Renal cortex interstitium (tissue), 11 donors: ENCODE data around the gene UQCRC1. TPM values are rescaled to one million over a fixed set of nuclear protein-coding genes. Genes with fewer than 3 reads are reported as not detected.

Experiments
- DNase-seq, 11 donors: peaks; one replicate each; pipeline ENCODE4 v3.0.0-alpha.2; 2013; ENCODE audit warnings: low read depth in 9 of 11, low spot score in 4 of 11; ENCODE audit errors: extremely low read depth in 1 of 11
- polyA plus RNA-seq, 3 donors: library from polyadenylated mRNA; unstranded; fragments of 120-200 nt; gene quantifications; one replicate each; pipeline ENCODE4 v1.2.1, GENCODE V29; 2013; ENCODE audit not compliant: insufficient read length in 3 of 3

UQCRC1 gene
- polyA plus RNA-seq, 3 donors = 268 to 311 (median 285) TPM

DNA sequence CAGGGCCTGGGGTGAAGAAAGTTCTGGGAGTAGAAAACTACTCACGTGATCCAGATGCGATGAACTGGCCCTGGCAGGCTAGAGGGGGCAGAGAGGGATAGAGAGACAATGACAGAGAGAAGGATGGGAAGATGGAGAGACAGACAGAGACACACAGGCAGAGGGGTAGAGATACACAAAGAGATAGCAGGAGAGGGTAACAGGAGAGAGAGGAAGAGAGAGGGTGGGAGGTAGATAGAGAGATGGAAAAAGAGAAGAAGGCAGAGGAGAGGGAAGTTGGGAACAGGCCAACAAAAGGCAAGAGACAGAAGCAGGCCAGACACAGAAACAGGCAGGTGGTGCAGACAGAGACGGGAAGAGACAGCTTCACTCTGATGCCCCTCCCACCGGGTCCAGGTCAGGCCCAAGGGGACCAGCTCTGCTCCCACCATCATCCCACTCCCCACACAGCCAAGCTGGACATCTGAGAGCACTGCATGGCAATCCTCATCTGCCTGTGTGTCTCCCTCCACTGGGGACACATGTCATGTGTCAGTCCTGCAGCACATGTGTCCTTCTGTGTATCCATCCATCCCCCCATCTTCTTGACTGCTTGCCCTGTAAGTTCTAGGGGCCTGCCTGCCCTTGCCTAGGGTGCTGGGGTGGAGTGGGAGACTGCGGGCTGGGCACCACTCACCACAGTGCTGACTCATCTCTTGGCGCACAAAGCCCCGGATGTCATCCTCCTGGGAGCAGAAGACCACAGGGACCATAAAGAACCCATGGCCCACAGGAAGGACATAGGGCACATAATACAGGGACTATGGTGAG is 43.6 kb downstream of the UQCRC1 start:
- DNase-seq = no peak

- no peak for DNase-seq
Measured at GRCh38 chr3:48565186-48565585, 44.3 kb downstream of the UQCRC1 start.

GRCh38 chr3:48564667-48565066 is 44.8 kb downstream of the UQCRC1 start:
- no peak for DNase-seq

- DNase-seq = no peak
Measured at GRCh38 chr3:48564022-48564421, 45.4 kb downstream of the UQCRC1 start.

DNA sequence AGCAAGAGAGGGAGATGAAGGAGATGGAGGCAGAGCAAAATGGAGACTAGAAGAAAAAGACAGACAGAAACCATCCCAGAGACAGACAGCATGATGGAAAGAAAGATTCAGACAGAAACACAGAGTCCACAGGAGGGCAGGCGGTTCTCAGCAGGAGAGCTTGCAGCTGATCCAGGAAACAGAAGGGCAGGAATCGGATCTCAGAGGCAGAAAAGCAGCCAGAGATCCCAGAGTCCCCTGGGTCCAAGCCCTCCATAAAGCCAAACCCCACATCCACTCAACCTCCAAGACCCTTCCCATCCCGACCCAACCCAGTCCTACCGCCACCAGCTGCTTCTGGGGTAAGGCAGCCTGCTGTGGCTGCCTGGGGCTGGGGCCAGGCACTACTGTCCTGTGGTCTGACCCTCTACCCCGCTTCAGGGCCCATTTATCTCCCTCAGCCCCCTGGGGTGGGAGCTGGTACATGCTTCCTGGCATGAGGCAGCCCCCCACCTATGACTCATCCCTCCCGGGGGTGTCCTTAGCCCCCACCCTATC is 46.0 kb downstream of the UQCRC1 start, which contains the start of gene UCN2:
Gene UCN2 (minus strand): TSS at position 400 of the 537 bp plus-strand sequence. CDS start 657 bp downstream, outside the sequence.
- no peak for DNase-seq

DNA sequence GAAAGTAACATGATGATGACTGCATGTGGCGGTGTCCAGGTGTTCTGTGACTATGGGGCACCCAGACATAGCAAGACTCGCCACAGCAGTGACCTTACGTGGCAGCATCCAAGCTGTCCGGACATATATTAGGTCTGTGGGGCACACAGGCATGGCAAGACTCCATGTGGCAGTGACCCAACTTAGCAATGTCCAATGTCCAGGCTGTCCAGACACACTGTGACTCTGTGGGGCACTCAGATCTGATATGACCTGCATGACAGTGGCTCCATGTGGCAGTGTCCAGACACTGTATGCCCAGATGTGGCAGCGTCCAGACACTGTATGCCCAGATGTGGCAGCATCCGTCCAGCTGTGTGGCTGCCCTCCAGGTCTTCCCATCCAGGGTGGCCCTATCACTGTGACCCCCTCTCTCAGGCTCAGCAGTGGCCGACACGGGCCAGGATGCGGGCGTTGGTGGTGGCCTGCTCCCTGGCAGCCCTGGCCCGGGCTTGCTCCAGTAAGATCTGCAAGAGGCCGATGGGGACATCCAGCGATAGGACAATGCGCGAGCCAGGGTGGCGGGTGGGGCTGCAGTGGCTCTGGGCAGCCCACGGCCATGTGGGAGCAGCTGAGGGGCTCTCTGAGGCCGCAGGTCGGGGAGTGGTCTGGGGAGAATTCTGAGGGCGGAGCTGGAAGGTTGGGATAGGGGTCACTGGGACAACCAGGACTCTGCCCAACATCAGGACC is 46.9 kb downstream of the UQCRC1 start:
- no peak for DNase-seq

DNA sequence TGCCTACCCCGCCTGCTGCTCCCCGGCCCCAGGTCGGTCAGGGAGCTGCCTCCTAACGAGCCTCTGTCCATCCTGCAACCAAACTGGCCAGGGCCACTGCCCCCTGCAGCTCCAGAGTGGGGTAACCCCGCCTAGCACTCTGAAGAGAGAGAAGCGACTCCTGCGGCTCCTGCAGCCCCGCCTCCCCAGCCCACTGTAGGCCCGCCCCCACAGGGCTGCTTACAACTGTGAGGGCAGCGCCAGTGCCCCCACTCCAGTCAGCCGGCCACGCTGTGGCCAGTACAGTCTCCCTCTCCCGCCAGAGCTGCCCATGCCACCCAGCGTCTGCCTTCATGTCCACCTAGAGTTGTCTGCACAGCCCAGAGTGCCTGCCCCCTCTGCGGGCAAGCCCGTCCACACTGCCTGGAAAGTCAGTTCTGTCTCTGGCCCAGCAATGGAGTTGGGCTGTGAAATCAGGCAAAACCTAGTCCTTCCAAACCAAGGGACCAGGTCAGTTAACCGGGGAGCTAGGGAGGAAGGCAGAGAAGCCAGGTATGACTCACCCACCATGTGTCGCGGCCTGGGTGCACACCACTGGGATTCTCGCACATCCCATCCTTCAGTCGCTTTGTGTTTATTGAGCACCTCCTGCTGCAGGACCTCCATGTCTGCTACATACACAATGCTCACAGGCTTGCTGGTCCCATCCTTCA is 48.3 kb downstream of the UQCRC1 start:
- DNase-seq = peak in 2 of 11 donors; percentile 28 to 43

GRCh38 chr3:48560648-48561018 is 48.8 kb downstream of the UQCRC1 start:
- no peak for DNase-seq

- no peak for DNase-seq
Measured at GRCh38 chr3:48558493-48559134, 50.8 kb downstream of the UQCRC1 start.

DNA sequence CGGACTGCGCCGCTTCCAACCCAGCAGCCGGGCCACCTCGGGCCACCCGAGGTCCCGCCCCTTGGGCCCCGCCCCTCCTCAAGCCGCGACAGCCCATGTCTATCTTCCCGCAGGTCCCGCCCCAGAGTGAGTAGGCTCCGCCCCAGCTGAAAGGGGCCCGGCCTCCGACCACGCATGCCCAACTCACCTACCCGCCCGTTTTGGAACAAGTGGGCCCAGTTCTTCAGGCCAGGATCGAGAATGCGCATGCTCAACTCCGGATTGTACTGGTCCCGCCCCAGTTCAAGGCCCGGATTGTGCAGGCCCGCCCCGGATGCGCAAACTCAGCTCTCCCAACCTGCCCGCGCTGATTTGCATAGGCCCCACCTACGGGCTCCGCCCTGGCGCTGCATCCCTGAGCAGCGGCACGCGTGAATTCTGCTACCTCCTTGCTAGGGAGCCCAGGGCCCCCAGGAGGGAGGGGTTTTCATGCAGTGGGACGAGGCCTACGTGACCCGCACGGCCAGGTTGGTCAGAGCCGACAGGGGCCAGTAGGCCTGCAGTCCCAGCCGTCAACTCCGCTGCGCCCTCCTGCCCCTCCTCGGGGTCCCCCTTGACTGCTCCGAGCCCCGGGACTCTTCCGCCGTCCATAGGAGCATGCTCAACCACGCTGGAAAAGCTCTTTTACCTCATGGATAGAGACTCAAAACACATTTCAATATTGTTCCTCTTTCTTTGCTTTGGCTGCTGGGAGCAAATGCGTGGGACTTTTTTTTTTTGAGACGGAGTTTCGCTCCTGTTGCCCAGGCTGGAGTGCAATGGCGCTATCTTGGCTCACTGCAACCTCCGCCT is 52.4 kb downstream of the UQCRC1 start, which contains the start of gene PFKFB4:
Gene PFKFB4 (minus strand): TSS at position 8 of the 831 bp plus-strand sequence. CDS start 26 bp downstream, outside the sequence.
- peak; percentile 95 to 99 (median 98) for DNase-seq

DNA sequence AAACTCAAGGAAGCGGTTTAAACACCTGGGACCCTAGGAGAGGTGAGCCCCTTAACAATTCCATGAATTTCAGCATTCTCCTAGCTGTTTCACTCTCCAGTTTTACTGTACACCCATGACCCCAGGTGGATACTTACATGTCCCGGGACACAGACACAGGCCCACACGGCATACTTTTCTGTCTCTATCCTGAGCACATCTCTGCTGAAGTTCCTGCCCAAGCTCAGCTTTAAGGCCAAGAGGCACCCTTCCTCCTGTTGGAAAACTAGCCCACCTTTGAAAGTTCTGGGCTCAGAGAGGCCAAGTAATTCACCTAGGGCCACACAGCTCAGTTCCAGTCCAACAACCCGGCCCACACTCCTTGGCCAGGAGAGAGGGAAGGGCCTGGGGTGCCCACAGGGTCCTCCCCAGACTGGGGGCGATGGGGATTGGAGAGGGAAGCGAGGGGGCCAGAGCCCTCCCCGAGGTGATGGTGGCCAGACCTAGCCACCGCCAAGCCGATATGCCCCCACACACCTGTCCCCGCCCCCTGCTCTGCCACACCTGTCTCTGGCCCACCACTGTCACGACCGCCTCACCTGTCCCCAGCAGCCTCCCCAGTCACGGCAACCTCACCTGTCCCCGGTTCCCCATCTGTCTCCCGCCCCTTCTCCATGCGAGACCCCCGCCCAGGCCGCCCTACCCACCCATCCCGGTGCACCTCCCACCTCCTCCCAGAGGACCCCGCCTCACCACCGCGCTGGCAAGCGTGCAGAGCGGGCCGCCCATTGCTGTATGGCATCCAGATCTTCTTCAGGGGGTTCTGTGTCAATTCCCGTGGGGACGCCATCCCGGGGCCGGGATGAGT is 53.3 kb downstream of the UQCRC1 start:
- DNase-seq = no peak

DNA sequence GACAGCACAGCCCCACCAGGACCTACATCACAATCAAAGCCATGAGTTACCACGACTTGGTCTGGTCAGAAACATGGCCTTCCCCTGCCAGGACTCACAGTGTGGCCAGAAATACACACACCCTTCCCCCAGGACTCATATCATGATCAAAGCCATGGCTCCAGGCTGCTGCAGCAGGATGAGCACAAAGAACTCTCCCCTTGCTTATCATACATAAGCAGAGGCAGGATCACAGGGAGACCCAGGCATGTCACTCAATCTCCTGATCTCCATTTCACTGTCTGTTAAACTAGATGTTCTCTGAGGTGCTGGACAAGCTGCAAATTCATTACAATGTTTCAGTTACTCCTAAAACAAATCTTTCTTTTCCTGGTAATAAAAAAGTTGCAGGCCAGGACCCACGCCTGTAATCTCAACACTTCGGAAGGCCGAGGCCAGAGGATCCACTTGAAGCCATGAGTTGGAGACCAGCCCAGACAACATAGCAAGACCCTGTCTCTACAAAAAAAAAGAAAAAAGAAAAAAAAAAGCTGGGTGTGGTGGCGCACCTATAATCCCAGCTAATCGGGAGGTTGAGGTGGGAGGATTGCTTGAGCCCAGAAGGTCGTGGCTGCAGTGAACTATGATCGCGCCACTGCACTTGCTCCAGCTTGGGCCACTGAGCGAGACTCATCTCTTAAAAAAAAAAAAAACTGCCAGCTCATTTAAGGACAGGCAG is 54.1 kb downstream of the UQCRC1 start:
- DNase-seq = no peak

DNA sequence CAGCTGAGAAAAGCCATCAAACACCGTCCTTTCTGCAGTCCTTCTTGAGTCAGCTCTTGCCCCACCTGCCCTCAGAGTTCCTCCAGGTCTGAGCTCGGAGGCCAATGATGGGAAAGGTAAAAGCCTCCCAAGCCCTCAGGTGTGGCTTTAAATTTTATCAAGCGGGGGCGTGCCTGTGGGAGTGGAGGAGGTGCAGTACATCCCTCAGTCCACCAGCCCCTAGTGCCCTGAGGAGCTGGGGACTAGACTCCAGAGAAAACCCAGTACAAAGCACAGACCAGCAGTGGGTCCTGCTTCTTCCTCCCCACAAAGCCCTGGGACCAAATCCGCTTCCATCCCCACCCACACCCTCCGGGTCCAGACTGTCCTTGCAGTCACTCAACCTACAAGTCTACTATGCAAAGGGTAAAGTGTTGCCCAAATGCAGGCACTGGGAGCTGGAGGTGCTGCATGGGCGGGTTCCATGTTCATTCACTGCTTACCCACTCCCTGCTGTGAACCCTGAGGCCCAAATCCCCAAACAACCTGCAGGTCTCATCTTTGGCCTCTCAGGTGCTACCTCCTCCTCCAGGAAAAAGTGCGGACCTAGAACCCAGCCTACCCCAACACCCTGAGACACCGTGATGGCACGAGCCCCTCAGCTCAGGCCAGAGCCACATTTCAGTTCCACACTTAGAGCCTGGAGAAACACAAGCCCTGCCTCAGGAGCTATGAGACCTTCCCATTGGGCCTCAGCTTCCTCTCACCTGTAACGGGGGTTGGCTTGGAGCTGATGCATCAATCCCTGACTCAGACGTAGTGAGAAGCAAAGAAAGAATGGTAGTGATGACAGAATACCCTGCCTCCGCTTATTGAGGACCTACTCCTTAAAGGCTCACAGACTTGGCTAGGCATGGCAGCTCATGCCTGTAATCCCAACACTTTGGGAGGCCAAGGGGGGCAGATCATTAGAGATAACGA is 55.3 kb downstream of the UQCRC1 start:
- DNase-seq = no peak

GRCh38 chr3:48553361-48553760 is 56.1 kb downstream of the UQCRC1 start:
- no peak for DNase-seq

- DNase-seq = no peak
Measured at GRCh38 chr3:48552111-48552951, 57.1 kb downstream of the UQCRC1 start.
